HEK293 (cell line): ENCODE measurements around the gene C6orf89.
A peak's percentile ranks its signal among the peaks of the same experiment; 100 is the strongest.

ENCODE experiments used
- CTCF ChIA-PET: fragments of 350-600 bp; formaldehyde crosslinking; extraction: SDS; loops from one replicate; lab custom pipeline; 2021; ENCODE audit warnings: antibody characterized with exemption; lab: Yijun Ruan, JAX
- POLR2A ChIA-PET: fragments of 300-600 bp; formaldehyde crosslinking; extraction: SDS; loops from one replicate; lab custom pipeline; 2020; ENCODE audit warnings: antibody characterized with exemption, inconsistent platforms; lab: Yijun Ruan, JAX
- H3K27ac ChIP-seq: fragments of 200-500 bp; sonication (Bioruptor generic); 2 replicates; pipeline ENCODE4 v1.5.1; 2014; ENCODE audit warnings: low read depth, low read length, control low read depth, inconsistent platforms; ENCODE audit errors: extremely low read depth
- H3K36me3 ChIP-seq, 2 experiments: fragments of 200-500 bp in 1 of 2; sonication (Bioruptor generic) in 1 of 2; 1 replicate in 1 of 2; 2 replicates in 1 of 2; pipeline ENCODE4 v1.5.1; 2014 to 2017; ENCODE audit warnings: inconsistent platforms in 2 of 2, low read length in 2 of 2; ENCODE audit not compliant: control insufficient read depth in 2 of 2, insufficient read depth in 1 of 2
- H3K4me1 ChIP-seq: fragments of 200-500 bp; sonication (Bioruptor generic); 2 replicates; pipeline ENCODE4 v1.5.1; 2014; ENCODE audit warnings: mild to moderate bottlenecking, low read length, inconsistent platforms; ENCODE audit not compliant: control insufficient read depth, insufficient read depth
- H3K4me3 ChIP-seq: 2 replicates; pipeline ENCODE4 v1.5.1; 2011; ENCODE audit warnings: low read depth, mild to moderate bottlenecking, control low read depth, low read length, moderate library complexity
- H3K9me3 ChIP-seq: fragments of 200-500 bp; sonication (Bioruptor generic); 2 replicates; pipeline ENCODE4 v1.5.1; 2014; ENCODE audit warnings: low read depth, low read length, inconsistent platforms; ENCODE audit not compliant: control insufficient read depth, insufficient read depth
- IKZF3 ChIP-seq: fragments of 450-650 bp; IDR thresholded peaks from 2 replicates; pipeline ENCODE4 v1.5.0; 2018; ENCODE audit warnings: missing biosample characterization, mild to moderate bottlenecking, missing genetic modification characterization, moderate library complexity
- PRDM1 ChIP-seq: fragments of 450-650 bp; formaldehyde crosslinking; IDR thresholded peaks from 2 replicates; pipeline ENCODE4; 2016; ENCODE audit warnings: missing biosample characterization, missing genetic modification characterization
- SCRT2 ChIP-seq: fragments of 450-650 bp; formaldehyde crosslinking; IDR thresholded peaks from 2 replicates; pipeline ENCODE4 v1.5.1; 2016; ENCODE audit warnings: missing biosample characterization, missing genetic modification characterization
- ZBTB7A ChIP-seq: fragments of 450-650 bp; formaldehyde crosslinking; IDR thresholded peaks from 2 replicates; pipeline ENCODE4 v1.5.1; 2016; ENCODE audit warnings: low read depth, missing biosample characterization, missing genetic modification characterization
- ZNF133 ChIP-seq: fragments of 450-650 bp; formaldehyde crosslinking; IDR thresholded peaks from 2 replicates; pipeline ENCODE4 v1.5.1; 2016; ENCODE audit warnings: missing biosample characterization, missing genetic modification characterization
- ZNF146 ChIP-seq: fragments of 450-650 bp; formaldehyde crosslinking; IDR thresholded peaks from 2 replicates; pipeline ENCODE4 v1.5.1; 2016; ENCODE audit warnings: missing biosample characterization, missing genetic modification characterization
- ZNF335 ChIP-seq: fragments of 450-650 bp; formaldehyde crosslinking; conservative IDR thresholded peaks from 2 replicates; pipeline ENCODE4 v1.5.1; 2016; ENCODE audit warnings: missing biosample characterization, missing genetic modification characterization
- ZNF394 ChIP-seq: fragments of 450-650 bp; formaldehyde crosslinking; IDR thresholded peaks from 2 replicates; pipeline ENCODE4 v1.5.1; 2016; ENCODE audit warnings: missing biosample characterization, missing genetic modification characterization, mild to moderate bottlenecking, moderate library complexity, borderline replicate concordance
- ZNF473 ChIP-seq: fragments of 450-650 bp; formaldehyde crosslinking; IDR thresholded peaks from 2 replicates; pipeline ENCODE4 v1.5.1; 2017; ENCODE audit warnings: missing biosample characterization, missing genetic modification characterization
- ZNF514 ChIP-seq: fragments of 450-650 bp; formaldehyde crosslinking; IDR thresholded peaks from 2 replicates; pipeline ENCODE4 v1.5.1; 2016; ENCODE audit warnings: missing biosample characterization, missing genetic modification characterization
- ZNF660 ChIP-seq: fragments of 450-650 bp; IDR thresholded peaks from 2 replicates; pipeline ENCODE4 v1.5.1; 2018; ENCODE audit warnings: missing biosample characterization, mild to moderate bottlenecking, missing genetic modification characterization
- TF ChIP-seq, protein P1 (sequence below): fragments of 450-650 bp; formaldehyde crosslinking; IDR thresholded peaks from 2 replicates; pipeline ENCODE4 v1.5.1; 2016; ENCODE audit warnings: missing biosample characterization, missing genetic modification characterization
- TF ChIP-seq, protein P2 (sequence below): fragments of 450-650 bp; formaldehyde crosslinking; IDR thresholded peaks from 2 replicates; pipeline ENCODE4 v1.5.1; 2016; ENCODE audit warnings: missing biosample characterization, missing genetic modification characterization
- TF ChIP-seq, protein P3 (sequence below): fragments of 450-650 bp; formaldehyde crosslinking; IDR thresholded peaks from 2 replicates; pipeline ENCODE4 v1.5.1; 2017; ENCODE audit warnings: missing biosample characterization, missing genetic modification characterization
- TF ChIP-seq, protein P4 (sequence below): fragments of 450-650 bp; formaldehyde crosslinking; conservative IDR thresholded peaks from 2 replicates; pipeline ENCODE4 v1.5.1; 2016; ENCODE audit warnings: low read depth, missing biosample characterization, missing genetic modification characterization

Gene C6orf89

DNA sequence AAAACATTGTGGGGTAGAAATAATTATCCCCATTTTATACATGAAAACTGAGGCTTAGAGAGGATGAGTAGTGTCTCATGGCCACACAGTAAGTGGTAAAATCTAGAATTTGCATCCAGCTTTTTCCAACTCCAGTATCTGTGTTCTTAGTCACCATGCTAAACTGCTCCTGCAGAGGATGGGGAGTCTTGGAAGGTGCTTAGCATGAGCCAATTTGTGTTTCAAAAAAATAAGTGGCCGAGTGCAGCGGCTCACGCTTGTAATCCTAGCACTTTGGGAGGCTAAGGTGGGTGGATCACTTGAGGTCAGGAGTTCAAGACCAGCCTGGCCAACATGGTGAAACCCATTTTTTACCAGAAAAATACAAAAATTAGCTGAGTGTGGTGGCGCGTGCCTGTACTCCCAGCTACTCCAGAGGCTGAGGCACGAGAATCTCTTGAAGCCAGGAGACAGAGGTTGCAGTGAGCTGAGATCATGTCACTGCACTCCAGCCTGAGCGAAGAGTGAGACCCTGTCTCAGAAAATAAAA, 2.4 kb downstream of the C6orf89 start:
- ChIA-PET CTCF (interaction anchor here (0.7 to 2.6 kb wide), 3 partner anchors 88 to 274 kb away, joined by 3 to 16 read pairs (median 4); no protein-coding TSS in a partner anchor), POLR2A (interaction anchor here (1.8 kb wide), 1 partner anchor 14 kb away, joined by 8 read pairs; the partner anchor contains the start of gene PPIL1)
- TF ChIP-seq, protein P1, sequence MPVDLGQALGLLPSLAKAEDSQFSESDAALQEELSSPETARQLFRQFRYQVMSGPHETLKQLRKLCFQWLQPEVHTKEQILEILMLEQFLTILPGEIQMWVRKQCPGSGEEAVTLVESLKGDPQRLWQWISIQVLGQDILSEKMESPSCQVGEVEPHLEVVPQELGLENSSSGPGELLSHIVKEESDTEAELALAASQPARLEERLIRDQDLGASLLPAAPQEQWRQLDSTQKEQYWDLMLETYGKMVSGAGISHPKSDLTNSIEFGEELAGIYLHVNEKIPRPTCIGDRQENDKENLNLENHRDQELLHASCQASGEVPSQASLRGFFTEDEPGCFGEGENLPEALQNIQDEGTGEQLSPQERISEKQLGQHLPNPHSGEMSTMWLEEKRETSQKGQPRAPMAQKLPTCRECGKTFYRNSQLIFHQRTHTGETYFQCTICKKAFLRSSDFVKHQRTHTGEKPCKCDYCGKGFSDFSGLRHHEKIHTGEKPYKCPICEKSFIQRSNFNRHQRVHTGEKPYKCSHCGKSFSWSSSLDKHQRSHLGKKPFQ (tag by site-specific recombination) = no peak
- TF ChIP-seq ZNF394 (peak; percentile 43; the same call in 1 of the 2 replicates), ZNF660 (no peak)
- no peaks in the 10 kb centered on the region for H3K9me3 ChIP-seq
- no peaks in the 10 kb centered on the region for H3K36me3 ChIP-seq
- H3K4me3 ChIP-seq = no peak overlapping the region
- peaks cover 3% of the 10 kb centered on the region; the same call in 1 of the 2 replicates for H3K4me1 ChIP-seq
- H3K27ac ChIP-seq = no peak overlapping the region

- POLR2A ChIA-PET = interaction anchor here (1.8 kb wide), 1 partner anchor 14 kb away, joined by 8 read pairs; the partner anchor contains the start of gene PPIL1
- H3K9me3 ChIP-seq = no peaks in the 10 kb centered on the region
Measured at GRCh38 chr6:36888654-36889481, 3.1 kb downstream of the C6orf89 start.

GRCh38 chr6:36890112-36890663, 4.4 kb downstream of the C6orf89 start:
- ChIA-PET CTCF (interaction anchor here (0.5 to 2.6 kb wide), 7 partner anchors 18 to 131 kb away, joined by 3 to 16 read pairs (median 4); no protein-coding TSS in a partner anchor), POLR2A (no interaction called here)
- H3K27ac ChIP-seq = no peak overlapping the region
- no peak overlapping the region for H3K4me3 ChIP-seq
- H3K9me3 ChIP-seq = no peaks in the 10 kb centered on the region
- peaks cover 3% of the 10 kb centered on the region; the same call in 1 of the 2 replicates for H3K4me1 ChIP-seq
- no peak for TF ChIP-seq ZNF133 (tag by site-specific recombination)
- peak; percentile 68 for TF ChIP-seq ZNF146 (tag by site-specific recombination)
- no peak for TF ChIP-seq ZNF514 (tag by site-specific recombination)
- no peak for TF ChIP-seq ZNF473 (tag by site-specific recombination)
- TF ChIP-seq, protein P2, sequence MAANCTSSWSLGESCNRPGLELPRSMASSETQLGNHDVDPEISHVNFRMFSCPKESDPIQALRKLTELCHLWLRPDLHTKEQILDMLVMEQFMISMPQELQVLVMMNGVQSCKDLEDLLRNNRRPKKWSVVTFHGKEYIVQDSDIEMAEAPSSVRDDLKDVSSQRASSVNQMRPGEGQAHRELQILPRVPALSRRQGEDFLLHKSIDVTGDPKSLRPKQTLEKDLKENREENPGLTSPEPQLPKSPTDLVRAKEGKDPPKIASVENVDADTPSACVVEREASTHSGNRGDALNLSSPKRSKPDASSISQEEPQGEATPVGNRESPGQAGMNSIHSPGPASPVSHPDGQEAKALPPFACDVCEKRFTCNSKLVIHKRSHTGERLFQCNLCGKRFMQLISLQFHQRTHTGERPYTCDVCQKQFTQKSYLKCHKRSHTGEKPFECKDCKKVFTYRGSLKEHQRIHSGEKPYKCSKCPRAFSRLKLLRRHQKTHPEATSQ (tag by site-specific recombination) = no peak
- TF ChIP-seq, protein P3, sequence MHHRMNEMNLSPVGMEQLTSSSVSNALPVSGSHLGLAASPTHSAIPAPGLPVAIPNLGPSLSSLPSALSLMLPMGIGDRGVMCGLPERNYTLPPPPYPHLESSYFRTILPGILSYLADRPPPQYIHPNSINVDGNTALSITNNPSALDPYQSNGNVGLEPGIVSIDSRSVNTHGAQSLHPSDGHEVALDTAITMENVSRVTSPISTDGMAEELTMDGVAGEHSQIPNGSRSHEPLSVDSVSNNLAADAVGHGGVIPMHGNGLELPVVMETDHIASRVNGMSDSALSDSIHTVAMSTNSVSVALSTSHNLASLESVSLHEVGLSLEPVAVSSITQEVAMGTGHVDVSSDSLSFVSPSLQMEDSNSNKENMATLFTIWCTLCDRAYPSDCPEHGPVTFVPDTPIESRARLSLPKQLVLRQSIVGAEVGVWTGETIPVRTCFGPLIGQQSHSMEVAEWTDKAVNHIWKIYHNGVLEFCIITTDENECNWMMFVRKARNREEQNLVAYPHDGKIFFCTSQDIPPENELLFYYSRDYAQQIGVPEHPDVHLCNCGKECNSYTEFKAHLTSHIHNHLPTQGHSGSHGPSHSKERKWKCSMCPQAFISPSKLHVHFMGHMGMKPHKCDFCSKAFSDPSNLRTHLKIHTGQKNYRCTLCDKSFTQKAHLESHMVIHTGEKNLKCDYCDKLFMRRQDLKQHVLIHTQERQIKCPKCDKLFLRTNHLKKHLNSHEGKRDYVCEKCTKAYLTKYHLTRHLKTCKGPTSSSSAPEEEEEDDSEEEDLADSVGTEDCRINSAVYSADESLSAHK (tag by site-specific recombination) = no peak
- TF ChIP-seq, protein P4, sequence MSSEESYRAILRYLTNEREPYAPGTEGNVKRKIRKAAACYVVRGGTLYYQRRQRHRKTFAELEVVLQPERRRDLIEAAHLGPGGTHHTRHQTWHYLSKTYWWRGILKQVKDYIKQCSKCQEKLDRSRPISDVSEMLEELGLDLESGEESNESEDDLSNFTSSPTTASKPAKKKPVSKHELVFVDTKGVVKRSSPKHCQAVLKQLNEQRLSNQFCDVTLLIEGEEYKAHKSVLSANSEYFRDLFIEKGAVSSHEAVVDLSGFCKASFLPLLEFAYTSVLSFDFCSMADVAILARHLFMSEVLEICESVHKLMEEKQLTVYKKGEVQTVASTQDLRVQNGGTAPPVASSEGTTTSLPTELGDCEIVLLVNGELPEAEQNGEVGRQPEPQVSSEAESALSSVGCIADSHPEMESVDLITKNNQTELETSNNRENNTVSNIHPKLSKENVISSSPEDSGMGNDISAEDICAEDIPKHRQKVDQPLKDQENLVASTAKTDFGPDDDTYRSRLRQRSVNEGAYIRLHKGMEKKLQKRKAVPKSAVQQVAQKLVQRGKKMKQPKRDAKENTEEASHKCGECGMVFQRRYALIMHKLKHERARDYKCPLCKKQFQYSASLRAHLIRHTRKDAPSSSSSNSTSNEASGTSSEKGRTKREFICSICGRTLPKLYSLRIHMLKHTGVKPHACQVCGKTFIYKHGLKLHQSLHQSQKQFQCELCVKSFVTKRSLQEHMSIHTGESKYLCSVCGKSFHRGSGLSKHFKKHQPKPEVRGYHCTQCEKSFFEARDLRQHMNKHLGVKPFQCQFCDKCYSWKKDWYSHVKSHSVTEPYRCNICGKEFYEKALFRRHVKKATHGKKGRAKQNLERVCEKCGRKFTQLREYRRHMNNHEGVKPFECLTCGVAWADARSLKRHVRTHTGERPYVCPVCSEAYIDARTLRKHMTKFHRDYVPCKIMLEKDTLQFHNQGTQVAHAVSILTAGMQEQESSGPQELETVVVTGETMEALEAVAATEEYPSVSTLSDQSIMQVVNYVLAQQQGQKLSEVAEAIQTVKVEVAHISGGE (tag by site-specific recombination) = no peak
- TF ChIP-seq, all 188 proteins: peak for 1
- H3K36me3 ChIP-seq = peaks cover 0 to 8% of the 10 kb centered on the region in 2 experiments; a peak in 1 of 3 replicates

More at GRCh38 chr6:36888654-36889481, 3.1 kb downstream of the C6orf89 start:
- Histone ChIP-seq H3K4me3 (no peak overlapping the region), H3K4me1 (peaks cover 3% of the 10 kb centered on the region; the same call in 1 of the 2 replicates), H3K36me3 (no peaks in the 10 kb centered on the region), H3K27ac (no peak overlapping the region)
- CTCF ChIA-PET = interaction anchor here (0.7 to 2.6 kb wide), 5 partner anchors 53 to 162 kb away, joined by 3 to 16 read pairs (median 5); no protein-coding TSS in a partner anchor
- TF ChIP-seq ZBTB7A (tag by site-specific recombination) (no peak), SCRT2 (peak; percentile 65), PRDM1 (tag by site-specific recombination) (peak; percentile 91), ZNF335 (no peak), ZNF146 (tag by site-specific recombination) (no peak), IKZF3 (tag by site-specific recombination) (no peak)
